K562 (cell line): ENCODE measurements around the gene ZFYVE27. TPM values are rescaled to one million over a fixed set of nuclear protein-coding genes. Genes with fewer than 3 reads are reported as not detected.

Experiments
- BACH1 ChIP-seq: fragments of 200-800 bp; sonication (Bioruptor generic); IDR thresholded peaks from 2 replicates; pipeline ENCODE4 v1.6.1; 2016; ENCODE audit warnings: missing genetic modification characterization, missing compliant biosample characterization
- EP300 ChIP-seq: IDR thresholded peaks from 2 replicates; pipeline ENCODE4 v1.6.1; 2012; ENCODE audit warnings: low read length, improper control_type of control experiment
- ERF ChIP-seq: fragments of 450-650 bp; formaldehyde crosslinking; IDR thresholded peaks from 2 replicates; pipeline ENCODE4 v1.4.0; 2020; ENCODE audit warnings: mild to moderate bottlenecking, mixed read lengths
- GATAD2A ChIP-seq: fragments of 450-650 bp; IDR thresholded peaks from 2 replicates; pipeline ENCODE4 v1.6.1; 2017
- HDAC6 ChIP-seq: IDR thresholded peaks from 2 replicates; pipeline ENCODE4 v1.6.1; 2012; ENCODE audit warnings: low read depth, mild to moderate bottlenecking, control low read depth, inconsistent platforms, low read length, moderate library complexity
- HMG20A ChIP-seq: fragments of 450-650 bp; formaldehyde crosslinking; conservative IDR thresholded peaks from 2 replicates; pipeline ENCODE4 v1.4.0; 2020; ENCODE audit warnings: mild to moderate bottlenecking, mixed read lengths
- HNRNPL ChIP-seq: fragments of 200-400 bp; formaldehyde crosslinking; IDR thresholded peaks from 2 replicates; pipeline ENCODE4 v1.6.1; 2017; ENCODE audit warnings: low read depth, mild to moderate bottlenecking, low read length
- KDM2B ChIP-seq: fragments of 250-450 bp; sonication (Bioruptor Pico); IDR thresholded peaks from 2 replicates; pipeline ENCODE4 v1.8.0; 2021; ENCODE audit warnings: mild to moderate bottlenecking, moderate library complexity
- MYBL2 ChIP-seq, 2 experiments: fragments of 450-650 bp in 1 of 2; sonication (generic) in 1 of 2; formaldehyde crosslinking in 1 of 2; IDR thresholded peaks; 2 replicates each; pipeline versions ENCODE4 v1.6.1 to v1.8.1; 2017 to 2022; ENCODE audit warnings: borderline replicate concordance in 1 of 2, inconsistent platforms in 1 of 2, low read depth in 1 of 2, mild to moderate bottlenecking in 1 of 2, missing genetic modification reagents in 1 of 2, moderate library complexity in 1 of 2
- NEUROD1 ChIP-seq: fragments of 150-350 bp; IDR thresholded peaks from 2 replicates; pipeline ENCODE4 v1.6.1; 2014; ENCODE audit warnings: borderline replicate concordance, low read length, low read depth; ENCODE audit not compliant: partially characterized antibody
- PTRF ChIP-seq: fragments of 450-650 bp; IDR thresholded peaks from 2 replicates; pipeline ENCODE4 v1.6.1; 2016; ENCODE audit warnings: mild to moderate bottlenecking, missing genetic modification characterization, missing compliant biosample characterization
- RFX1 ChIP-seq: fragments of 450-650 bp; IDR thresholded peaks from 2 replicates; pipeline ENCODE4 v1.6.1; 2016; ENCODE audit warnings: mild to moderate bottlenecking, moderate library complexity
- RFX5 ChIP-seq: IDR thresholded peaks from 2 replicates; pipeline ENCODE4 v1.6.1; 2011; ENCODE audit warnings: low read depth, mild to moderate bottlenecking, improper control_type of control experiment, low read length
- ZNF316 ChIP-seq: fragments of 450-650 bp; IDR thresholded peaks from 2 replicates; pipeline ENCODE4 v1.6.1; 2016
- polyA plus RNA-seq, 8 experiments: library from polyadenylated mRNA; depleted of rRNA in 4 of 8; stranded (reverse) in 5 of 8; unstranded in 3 of 8; fragments of >200 nt; fragmentation: Nextera tagmentation in 2 of 8; fragmentation: Illumina TruSeq in 1 of 8; extraction: Ambion mirVana in 2 of 8; extraction: Trizol in 1 of 8; gene quantifications; 2 replicates each; pipeline versions ENCODE4 v1.2.1 to v1.2.3, GENCODE V29; 2011 to 2014; ENCODE audit warnings: inconsistent platforms in 1 of 8, missing spikeins in 1 of 8
- total RNA-seq, 7 experiments: library from RNA; depleted of rRNA in 6 of 7; stranded (reverse); fragments of >200 nt in 6 of 7; fragmentation: Illumina TruSeq in 2 of 7; extraction: Trizol in 2 of 7; gene quantifications; 2 replicates each; pipeline versions ENCODE4 v1.2.1 to v1.2.3, GENCODE V29; 2011 to 2021; ENCODE audit warnings: low replicate concordance in 1 of 7
- TF ChIP-seq, protein P1 (sequence below), 2 experiments: fragments of 450-650 bp in 1 of 2; sonication (generic) in 1 of 2; formaldehyde crosslinking in 1 of 2; IDR thresholded peaks; 2 replicates each; pipeline versions ENCODE4 v1.7.1 to v1.9.0; 2016 to 2022; ENCODE audit warnings: inconsistent platforms in 1 of 2, mild to moderate bottlenecking in 1 of 2, missing genetic modification reagents in 1 of 2
- TF ChIP-seq, protein P2 (sequence below): sonication (generic); formaldehyde crosslinking; IDR thresholded peaks from 2 replicates; pipeline ENCODE4 v1.8.0; 2022; ENCODE audit warnings: missing genetic modification reagents, mild to moderate bottlenecking, moderate library complexity, borderline replicate concordance
- TF ChIP-seq, protein P3 (sequence below): fragments of 450-650 bp; IDR thresholded peaks from 2 replicates; pipeline ENCODE4 v1.6.1; 2017; ENCODE audit warnings: antibody characterized with exemption

The ZFYVE27 gene
- total and polyA plus RNA-seq, 9 of the 15 experiments (the other 6 are each of a cell fraction or from before 2014, with no cell fraction given) = 0.81 to 21.9 (median 15.3) TPM

DNA sequence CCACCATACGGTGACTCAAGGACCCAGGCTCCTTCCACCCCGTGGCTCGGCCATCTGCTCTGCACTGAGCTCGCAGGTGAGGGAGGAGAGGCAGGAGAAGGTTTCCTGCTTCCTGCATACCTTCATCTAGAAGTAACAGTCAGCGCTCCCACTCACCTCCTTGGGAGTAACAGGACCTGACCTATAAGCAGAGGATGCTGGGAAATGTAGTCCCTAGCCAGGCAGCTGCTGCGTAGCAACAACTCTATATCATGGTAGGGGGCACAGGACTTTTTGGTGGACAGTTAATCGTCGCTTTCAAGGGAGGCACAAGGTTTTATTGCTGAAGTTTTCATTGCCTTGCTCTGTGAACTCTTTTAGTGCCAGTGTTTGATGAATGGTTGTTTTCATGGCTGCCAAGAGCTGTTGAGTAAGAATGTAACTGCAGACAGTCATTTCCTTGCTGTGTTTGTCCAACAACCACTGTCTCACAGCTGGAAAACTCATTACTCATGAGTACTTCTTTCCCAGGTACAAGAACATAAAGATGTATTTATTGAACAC, 10.2 kb upstream of the ZFYVE27 start (continued):
- TF ChIP-seq, protein P1, sequence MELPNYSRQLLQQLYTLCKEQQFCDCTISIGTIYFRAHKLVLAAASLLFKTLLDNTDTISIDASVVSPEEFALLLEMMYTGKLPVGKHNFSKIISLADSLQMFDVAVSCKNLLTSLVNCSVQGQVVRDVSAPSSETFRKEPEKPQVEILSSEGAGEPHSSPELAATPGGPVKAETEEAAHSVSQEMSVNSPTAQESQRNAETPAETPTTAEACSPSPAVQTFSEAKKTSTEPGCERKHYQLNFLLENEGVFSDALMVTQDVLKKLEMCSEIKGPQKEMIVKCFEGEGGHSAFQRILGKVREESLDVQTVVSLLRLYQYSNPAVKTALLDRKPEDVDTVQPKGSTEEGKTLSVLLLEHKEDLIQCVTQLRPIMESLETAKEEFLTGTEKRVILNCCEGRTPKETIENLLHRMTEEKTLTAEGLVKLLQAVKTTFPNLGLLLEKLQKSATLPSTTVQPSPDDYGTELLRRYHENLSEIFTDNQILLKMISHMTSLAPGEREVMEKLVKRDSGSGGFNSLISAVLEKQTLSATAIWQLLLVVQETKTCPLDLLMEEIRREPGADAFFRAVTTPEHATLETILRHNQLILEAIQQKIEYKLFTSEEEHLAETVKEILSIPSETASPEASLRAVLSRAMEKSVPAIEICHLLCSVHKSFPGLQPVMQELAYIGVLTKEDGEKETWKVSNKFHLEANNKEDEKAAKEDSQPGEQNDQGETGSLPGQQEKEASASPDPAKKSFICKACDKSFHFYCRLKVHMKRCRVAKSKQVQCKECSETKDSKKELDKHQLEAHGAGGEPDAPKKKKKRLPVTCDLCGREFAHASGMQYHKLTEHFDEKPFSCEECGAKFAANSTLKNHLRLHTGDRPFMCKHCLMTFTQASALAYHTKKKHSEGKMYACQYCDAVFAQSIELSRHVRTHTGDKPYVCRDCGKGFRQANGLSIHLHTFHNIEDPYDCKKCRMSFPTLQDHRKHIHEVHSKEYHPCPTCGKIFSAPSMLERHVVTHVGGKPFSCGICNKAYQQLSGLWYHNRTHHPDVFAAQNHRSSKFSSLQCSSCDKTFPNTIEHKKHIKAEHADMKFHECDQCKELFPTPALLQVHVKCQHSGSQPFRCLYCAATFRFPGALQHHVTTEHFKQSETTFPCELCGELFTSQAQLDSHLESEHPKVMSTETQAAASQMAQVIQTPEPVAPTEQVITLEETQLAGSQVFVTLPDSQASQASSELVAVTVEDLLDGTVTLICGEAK (IDR thresholded peaks at IDR 0.05) = no peak
- TF ChIP-seq, protein P1 (CRISPR knock-in tag; IDR thresholded peaks at IDR 0.05) = no peak
- TF ChIP-seq MYBL2 (IDR thresholded peaks at IDR 0.05; ENCODE audit: low read depth) (no peak), MYBL2 (CRISPR knock-in tag; IDR thresholded peaks at IDR 0.05; ENCODE audit: borderline replicate concordance) (no peak), HNRNPL (no peak), ERF (CRISPR knock-in tag) (no peak), GATAD2A (no peak), PTRF (tag) (no peak), BACH1 (no peak), ZNF316 (no peak), NEUROD1 (no peak), RFX1 (peak; percentile 64), EP300 (no peak), HMG20A (CRISPR knock-in tag) (no peak), HDAC6 (no peak), RFX5 (no peak), KDM2B (no peak)
- TF ChIP-seq, protein P2, sequence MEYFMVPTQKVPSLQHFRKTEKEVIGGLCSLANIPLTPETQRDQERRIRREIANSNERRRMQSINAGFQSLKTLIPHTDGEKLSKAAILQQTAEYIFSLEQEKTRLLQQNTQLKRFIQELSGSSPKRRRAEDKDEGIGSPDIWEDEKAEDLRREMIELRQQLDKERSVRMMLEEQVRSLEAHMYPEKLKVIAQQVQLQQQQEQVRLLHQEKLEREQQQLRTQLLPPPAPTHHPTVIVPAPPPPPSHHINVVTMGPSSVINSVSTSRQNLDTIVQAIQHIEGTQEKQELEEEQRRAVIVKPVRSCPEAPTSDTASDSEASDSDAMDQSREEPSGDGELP (CRISPR knock-in tag) = no peak
- TF ChIP-seq, protein P3, sequence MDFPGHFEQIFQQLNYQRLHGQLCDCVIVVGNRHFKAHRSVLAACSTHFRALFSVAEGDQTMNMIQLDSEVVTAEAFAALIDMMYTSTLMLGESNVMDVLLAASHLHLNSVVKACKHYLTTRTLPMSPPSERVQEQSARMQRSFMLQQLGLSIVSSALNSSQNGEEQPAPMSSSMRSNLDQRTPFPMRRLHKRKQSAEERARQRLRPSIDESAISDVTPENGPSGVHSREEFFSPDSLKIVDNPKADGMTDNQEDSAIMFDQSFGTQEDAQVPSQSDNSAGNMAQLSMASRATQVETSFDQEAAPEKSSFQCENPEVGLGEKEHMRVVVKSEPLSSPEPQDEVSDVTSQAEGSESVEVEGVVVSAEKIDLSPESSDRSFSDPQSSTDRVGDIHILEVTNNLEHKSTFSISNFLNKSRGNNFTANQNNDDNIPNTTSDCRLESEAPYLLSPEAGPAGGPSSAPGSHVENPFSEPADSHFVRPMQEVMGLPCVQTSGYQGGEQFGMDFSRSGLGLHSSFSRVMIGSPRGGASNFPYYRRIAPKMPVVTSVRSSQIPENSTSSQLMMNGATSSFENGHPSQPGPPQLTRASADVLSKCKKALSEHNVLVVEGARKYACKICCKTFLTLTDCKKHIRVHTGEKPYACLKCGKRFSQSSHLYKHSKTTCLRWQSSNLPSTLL = no peak
